HG03521 (cell line): Measurements from ENCODE around the gene PLB1.
"Not testable (repeated sequence)": the region's sequence is repeated elsewhere in the genome, so short reads cannot be mapped to it uniquely, and the experiment has no call there.

ENCODE experiments used
- ATAC-seq: cut with Tn5 transposase; IDR thresholded peaks from one replicate; pipeline ENCODE4 v1.9.1; 2021; ENCODE audit warnings: mild to moderate bottlenecking, moderate library complexity; ENCODE audit not compliant: unreplicated experiment

Gene PLB1

DNA sequence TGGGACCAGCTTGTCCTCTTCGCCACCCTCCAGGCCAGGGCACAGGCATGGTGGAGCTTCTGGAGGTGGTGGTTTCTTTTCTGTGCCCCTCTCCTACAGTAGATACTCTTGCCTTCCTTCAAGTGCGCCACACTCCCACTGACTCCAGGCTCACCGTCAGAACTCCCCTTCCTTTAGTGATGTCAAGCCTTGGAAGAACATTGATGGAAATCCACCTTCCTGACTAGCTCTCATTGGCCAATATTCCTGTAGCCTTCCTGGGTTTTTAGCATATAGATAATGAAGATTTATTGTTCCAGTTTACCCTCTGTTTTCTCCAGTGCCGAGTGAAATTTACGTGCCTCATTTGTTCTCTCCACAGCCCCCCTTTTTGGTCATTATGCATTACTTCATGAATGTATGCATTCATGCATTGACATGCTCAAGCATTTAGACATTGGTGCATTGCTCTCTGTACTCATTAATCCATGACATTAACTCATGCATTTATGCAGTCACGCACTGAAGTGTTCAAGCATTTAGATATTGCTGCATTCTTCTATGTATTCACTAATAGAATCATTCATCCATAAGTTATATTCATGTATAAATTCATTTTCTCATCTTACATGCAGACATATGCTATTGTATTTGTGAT, 37.3 kb downstream of the PLB1 start:
- ATAC-seq, result no peak

DNA sequence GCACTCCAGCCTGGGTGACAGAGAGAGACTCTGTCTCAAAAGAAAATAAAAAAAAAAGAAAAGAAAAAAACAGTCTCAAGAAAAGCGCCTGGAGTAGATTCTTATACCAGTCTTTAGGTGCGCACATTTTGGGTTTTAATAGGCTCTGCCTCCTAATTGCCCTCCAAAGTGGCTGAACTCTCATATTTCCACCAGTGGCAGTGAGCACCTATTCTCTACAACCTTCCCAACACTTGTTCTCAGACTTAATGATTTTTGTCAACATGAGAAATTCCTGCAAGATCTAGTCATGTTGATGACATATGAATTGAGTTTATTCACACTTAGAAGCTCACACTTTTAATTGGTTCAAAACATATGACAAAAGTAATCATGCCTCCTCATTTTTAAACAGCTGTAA, 39.0 kb downstream of the PLB1 start:
- ATAC-seq, result no peak

DNA sequence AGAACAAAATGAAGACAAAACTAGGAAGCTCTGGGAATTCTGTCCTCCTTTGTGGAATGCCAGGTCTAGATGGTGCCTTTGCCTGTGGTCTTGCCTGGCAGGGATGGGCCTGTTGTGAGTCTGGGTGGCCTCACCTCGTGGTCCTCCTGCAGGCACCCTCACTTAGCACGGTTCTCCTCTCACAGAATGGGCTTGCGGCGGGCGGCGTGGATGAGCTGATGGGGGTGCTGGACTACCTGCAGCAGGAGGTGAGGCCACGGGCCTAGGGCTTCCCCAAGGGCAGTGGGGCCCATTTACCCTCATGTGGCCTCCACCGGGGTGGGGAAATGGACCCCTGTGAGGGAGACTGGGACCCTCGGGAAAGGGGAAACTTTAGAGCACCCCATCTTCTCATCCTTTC, 42.3 kb downstream of the PLB1 start:
- ATAC-seq, result no peak

DNA sequence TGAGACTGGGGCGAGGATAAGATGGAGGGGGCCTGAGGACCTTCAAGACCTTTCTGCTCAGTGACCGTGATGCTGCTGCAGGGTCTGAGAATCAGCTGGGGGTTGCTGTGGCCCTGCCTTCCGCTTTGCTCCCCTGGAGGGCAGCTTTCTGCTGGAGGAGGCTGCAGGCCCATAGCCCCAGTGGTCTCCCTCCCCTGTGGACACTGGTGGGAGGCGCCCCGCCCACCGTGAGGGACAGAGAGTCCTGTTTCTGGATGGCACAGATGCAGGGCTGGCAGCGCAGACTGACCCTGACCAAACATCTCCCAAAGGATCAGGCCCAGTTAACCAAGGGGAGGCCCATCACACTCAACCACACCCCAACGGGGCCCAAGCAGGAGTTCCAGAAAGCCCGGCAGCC, 42.8 kb downstream of the PLB1 start:
- no peak for ATAC-seq

DNA sequence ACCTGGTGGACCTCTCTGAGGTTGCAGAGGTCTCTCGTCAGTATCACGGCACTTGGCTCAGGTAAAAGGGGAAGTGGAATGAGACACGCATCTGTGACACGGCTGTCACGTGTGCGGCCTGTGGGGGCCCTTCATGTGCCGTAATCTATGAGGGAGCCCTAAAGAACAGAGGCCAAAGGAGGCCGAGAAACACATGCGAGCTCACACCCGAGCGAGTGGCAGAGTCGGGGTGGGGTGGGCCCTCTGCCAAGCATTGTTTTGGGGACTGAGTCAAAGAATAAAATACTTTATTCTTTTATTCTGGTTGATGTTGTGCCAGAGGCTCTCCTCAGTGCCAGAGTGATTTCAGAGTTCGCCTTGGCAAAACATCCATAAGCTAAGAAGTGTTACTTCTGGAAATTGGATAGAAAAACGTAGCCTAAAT, 43.3 kb downstream of the PLB1 start:
- ATAC-seq, result no peak

DNA sequence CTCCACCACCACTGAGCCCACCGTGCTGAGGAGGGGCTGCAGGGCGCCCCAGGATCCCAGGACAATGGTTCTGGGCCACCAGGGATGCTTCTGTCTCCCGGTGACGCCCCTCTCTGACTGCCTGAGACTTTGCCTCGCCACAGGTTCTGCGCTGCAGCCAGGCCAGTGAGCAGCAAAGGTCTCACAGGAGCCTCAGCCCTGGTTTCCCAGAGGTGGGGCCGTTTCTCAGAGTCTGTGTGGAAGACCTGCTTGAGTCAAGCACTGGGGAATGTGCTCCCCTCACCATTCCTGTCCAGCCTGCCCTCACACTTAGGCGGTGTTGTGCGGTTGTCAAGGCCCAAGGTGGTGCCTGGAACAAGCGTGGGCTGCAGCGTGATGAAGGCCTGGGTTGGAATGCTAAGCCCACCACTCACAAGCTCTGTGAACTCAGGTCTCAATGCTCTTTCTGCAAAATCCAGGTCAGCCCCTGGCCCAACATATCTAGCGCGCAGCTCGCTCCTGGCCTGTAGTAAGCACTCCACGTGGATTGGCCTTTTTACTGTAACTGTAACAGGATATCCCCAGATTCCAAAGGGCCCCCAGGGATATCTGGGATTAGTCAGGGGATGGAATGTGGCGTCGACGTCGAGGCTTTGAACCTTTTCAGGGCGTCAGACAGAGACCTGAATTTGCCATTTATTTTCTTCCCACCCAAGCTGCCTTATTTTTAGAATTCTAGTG, 47.6 kb downstream of the PLB1 start:
- no peak for ATAC-seq

DNA sequence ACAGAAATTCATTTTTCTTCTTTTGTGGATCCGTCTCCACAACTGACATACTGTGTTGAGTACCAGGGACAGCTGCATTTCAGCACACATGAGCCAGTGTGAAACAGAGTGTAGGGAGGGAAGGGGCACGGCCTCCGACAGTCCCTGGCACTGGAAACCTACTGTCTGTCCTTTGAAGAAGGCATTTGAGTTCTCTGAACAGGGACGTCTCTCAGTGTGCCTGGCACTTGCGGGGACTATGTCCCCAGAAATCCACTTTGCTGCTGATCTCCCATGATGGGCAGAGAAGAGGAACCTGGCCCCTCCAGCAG, 48.1 kb downstream of the PLB1 start:
- no peak for ATAC-seq

DNA sequence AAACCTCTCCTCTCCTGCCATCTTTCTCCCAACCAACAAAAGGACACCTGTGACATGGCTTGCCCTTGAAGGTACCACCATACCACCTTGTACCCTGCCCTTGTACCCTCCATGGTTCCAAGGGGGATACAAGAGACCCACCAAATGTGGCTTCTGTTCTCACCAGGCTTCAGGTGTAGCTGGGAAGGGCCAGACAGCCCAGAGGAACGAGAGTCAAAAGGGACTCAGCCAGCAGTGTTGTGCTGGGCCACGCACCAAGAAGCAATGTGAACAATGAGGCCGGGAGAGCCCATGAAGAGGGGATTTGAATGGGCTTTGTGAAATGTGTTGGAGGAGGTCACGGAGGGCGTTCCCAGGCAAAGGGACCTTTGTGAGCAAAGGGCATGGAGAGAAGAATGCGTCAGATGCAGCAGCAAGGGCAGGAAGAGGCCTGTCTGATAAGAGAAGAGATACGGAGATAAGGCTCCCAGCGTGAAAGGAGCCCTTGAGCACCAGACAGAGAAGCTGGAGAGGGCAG, 48.6 kb downstream of the PLB1 start:
- no peak for ATAC-seq

DNA sequence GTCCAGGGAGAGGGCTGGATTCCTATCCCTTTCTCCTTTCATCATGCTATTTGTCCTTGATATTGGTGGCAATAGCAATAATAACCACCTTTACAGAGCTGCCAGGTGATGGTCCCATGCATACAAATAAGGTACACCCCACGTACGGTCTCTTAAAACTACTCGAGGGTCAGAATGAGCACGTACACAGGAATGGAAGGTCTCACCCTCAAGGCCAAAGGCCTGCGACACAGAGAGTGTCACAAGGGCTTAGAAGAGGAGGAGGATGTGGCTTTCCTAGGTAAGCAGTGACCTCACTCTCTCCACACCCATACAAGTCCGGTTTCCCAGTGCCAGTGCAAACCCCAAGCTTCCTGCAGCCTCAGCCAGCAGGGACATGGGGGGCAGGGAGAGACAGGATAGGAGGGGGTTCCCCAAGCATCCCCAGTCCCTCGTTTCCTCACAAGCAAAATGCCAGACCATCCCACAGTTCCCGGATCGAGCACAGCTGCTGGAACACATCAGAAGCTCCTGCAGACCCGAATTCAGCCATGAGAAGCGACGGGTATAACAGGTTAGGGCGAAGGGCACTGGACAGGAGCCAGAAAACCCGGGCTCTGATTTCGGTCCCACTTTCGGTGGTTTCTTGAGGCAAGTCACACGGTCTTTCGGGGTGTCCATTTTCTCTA, 49.2 kb downstream of the PLB1 start:
- no peak for ATAC-seq

DNA sequence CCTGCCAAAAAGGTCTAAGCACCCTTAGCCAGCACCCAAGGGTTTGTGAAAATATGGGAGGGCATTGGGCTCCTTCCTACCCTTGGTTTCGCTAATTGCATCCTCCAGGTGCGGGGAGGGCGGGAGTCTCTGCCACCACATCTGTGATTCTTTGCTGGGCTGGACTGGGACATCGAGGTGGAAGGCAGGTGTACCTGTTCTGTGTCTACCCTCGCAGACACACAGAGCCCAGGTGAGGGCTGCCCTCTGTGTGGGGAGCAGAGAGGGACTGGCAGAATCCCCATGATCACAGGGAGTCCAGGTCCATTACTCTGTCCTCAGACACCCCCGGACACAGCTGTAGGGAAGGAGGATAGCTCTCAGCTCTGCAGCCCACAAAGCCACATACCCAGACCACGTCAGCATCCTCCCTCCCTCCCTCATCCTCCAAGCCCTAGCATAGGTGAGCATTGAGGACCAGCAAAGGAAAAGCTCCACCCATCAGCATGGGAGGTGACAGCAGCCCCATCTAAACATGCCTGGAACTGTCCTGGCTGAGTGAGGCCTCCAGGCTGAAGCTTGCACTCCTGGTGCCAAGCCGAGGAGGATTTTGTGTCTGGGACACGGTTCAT, 49.8 kb downstream of the PLB1 start:
- ATAC-seq, result no peak

DNA sequence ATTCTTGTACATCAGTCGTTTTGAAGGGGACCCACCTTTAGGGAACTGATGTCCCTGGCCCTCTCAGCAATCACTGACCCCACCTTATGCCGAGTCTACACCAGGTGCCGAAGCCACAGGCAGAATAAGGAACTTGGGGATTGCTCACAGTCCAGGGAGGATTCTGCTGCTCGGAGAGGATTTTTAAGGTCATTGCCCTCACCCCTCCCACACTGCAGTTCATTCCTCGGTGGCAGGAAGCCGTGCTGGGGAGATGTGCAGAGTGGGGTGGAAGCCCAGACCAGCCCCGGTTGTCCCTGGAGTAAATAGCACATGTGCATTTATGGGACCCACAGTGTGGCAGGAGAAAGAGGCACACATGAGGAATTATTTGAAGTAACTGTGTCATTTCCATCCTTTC, 50.4 kb downstream of the PLB1 start:
- ATAC-seq, result no peak

DNA sequence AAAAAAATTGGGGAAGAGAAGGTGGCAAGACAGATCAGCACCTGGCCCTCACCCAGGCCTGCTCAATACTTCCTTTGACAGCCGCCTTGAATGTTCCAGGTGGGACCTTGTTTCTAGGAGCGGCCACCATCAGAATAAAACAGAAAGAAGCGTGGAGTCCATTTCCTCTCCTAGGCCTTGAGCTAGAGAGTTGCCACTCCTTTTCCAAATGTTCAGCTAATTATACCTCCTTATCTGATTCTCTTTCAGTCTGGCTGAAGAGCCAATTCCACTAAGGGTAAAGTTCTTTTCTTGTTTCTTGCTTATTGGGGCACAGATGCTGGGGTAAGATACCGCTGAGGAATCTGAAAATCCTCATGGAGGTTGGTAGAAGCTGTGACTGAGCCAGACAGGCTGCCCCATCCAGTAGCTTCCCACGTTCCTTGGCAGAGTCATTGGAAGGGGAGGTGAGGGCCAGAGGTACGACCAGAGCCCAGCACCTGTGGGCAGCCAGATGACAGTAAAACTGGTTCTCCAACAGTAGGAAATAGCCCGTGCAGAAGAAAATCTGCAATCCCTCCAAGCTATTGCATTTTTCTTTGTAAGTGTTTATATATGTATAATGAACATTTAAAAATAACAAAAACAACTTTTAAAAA, 51.5 kb downstream of the PLB1 start:
- ATAC-seq, result no peak

DNA sequence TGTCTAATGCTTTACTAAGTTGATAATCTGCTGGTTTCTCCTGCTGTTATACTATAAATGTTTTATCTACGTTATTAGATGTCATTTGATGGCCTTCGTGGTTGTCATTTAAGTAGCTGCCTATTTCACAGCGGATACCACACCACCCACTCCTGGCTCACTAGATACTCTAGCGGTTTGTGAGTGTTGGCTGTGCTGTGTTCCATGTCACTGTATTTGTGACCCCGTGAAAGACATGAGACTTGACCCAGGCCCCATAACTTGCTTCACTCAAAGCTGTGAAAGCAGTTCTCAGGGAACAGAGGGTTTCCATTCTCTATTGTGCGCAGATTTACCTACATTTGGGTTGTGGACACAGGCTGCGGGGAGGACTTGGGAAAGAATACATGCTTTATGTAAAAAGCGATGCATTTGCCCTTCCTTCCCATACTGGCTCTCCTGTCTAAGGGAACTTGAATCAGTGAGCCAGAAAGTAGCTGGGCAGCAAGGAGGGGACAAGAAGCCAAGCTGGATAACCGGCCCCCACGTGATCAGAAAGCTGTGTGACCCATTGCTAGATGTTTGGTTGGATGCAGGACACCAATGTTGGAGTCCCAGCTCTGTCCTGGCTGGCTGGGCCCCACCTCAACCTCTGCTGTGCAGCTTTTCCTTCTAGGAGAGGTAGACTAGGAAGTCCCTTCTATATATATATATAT, 52.2 kb downstream of the PLB1 start:
- ATAC-seq, result no peak

DNA sequence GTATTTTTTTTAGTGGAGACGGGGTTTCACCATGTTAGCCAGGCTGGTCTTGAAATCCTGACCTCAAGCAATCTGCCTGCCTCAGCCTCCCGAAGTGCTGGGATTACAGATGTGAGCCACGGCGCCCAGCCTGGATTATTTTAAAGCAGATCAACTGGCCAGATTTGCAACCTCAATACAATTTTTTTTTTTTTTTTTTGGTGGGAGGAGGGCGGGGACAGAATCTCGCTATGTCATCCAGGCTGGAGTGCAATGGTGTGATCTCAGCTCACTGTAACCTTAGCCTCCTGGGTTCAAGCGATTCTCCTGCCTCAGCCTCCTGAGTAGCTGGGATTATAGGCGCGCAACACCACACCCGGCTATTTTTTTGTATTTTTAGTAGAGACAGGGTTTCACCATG, 54.5 kb downstream of the PLB1 start:
- not testable (repeated sequence) for ATAC-seq

DNA sequence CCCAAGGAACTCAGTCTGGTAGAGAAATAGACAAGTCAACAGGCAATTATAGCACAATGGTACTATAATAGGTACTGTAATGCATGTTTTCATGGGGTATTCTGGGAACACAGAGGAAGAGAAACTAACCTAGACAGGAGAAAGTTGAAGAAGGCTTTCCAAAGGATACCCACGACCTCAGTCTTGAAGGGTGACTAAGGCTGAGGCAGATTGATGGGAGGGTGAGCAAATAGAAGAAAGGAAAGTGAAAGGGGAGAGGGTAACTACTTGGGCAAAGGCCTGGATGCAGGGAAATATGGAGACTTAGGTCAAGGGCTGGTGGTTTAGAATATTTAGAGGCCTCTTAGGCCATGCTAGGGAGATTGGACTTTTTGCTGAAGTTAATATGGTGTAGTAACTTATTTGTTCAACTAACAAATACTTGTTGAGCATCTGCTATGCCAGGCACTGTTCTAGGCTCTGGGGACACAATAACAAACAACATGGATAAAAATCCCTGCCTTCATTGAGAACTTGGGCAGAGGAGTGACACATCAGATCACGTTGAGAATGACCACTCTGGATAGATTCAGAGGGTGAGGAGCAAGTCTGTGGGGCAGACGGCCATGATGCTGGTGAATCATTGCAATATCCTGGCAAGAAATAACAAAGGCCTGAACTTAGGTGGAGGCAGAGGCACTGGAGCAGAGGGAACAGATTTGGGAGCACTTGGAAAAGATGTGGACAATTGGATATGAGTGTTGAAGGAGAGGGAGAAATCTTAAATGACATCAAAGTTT, 56.4 kb downstream of the PLB1 start:
- no peak for ATAC-seq

DNA sequence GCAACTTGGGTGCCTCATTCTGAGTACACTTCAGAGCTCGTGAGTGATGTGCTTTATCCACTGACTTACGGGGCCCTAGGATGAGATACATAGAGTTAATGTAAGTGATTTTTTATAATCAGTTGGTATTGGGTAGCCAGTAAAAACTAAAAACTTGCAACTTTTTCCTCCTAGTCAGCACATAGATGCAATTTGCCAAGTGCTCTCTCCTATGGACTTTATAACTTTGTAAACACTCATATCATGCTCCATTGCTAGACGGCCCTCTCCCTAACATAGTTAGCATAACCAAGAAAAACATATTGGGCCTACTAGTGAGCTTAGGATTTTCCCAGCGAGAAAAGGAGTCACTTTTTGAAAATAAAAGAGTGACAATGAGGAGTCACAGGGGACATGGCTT, 60.4 kb downstream of the PLB1 start:
- no peak for ATAC-seq

DNA sequence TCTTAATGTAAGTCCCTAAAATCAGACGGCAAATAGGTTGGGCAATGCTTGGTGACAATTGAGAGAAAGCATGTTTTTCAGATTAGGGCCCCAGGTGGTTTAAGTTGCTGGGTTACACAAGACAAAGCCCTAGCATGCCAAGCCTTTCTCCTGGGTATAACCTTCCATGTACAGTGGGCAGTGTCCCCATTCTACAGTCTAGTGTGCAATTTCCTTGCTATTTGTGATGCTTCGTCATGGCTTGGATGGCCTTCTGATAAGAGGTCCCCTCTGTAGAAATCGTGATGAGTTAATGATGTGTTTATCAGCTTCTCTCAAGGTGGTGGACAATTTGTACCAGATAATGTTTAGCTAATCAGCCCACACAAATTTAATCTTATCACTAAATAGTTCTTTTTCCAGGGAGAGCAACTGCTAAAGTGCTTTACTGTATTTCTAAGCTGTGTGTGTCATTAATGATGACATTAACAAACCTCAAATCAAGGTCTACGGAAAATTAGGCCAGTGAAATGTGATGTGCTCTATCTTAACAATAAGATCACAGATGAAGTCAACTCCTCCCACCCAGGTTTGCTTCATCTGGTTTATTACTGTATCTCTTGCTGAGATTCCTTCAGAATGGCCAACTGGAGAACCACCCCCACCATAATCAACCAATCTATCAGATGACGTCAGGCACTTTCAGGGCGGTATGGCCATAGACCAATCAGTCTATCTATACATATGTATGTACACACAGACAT, 61.7 kb downstream of the PLB1 start:
- ATAC-seq, result no peak

DNA sequence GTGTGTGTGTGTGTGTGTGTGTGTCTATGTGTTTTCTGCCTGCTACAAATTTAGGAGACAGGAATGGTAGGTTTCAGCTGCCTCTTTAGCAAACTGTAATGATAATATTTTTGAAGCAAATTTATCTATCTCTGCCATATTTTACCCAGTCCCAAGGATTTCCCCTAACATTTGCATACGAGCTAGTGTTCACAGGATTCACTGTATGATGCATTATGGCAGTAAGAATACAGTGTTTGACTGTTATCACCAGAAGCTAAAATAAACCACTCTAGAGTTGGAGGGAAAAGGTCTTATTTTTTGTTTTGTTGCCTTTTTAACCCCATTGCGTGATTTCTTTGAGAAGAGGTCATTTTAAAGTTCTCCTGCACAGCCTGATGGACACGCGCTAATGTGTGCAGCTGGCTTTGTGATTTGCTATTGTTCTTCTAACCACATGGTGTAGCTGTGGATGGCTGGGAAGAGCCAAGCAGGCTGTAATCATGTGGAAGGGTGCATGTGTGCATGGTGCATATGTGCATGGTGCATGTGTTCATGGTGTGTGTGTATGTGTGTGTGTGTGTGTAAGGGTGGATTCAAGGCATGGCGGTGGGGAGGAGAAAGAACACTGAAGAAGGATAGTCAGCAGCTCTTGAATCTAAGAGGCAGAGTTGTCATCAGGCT, 62.4 kb downstream of the PLB1 start:
- ATAC-seq, result no peak

DNA sequence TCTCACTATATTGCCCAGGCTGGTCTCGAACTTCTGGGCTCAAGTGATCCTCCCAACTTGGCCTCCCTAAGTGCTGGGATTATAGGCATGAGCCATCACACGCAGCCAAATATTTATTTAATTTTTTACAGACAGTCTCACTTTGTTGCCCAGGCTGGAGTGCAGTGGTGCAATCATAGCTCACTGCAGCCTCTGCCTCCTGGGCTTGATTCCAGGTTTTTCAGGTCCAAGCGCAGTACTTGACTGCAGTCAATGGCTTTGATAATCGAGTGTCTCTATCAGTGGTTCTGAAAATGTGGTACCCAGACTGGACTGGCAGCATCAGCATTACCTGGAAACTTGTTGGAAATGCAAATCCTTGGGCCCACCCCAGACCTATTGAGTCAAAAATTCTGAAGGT, 63.1 kb downstream of the PLB1 start:
- no peak for ATAC-seq
